ENCODE data around the gene ELF4. TPM values are rescaled to one million over a fixed set of nuclear protein-coding genes. Genes with fewer than 3 reads are reported as not detected.

Gene ELF4
- total and polyA plus RNA-seq, 2 of the 4 experiments (the other 2 are of a cell fraction) = 10.9 to 19.0 TPM

DNA sequence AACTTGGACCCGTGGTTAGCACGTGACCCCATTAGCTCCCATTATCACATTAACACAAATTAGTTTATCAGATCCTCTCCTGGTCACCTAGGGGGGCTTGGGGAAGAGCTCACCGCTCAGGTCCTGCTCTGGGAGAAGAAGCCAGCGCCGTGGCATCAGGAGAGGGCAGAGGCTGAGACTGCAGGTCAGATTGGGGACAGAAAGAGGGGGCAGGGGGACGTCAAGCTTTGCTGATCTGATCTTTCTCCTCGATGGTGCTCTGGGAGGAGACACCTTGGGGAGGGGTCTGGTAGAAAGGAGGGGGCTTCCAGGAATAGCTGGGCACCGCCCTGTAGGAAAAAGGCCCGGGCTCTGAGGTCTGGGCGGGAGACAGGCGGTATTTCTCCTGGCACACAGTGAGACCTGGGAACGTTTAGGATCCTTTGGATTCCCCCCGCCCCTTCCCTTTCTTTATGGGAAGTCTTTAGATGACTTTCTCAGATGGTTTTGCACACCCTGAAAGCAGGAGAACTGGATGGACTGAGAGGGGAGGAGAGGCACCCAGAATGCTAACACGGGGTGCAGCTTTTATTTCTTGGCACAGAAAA, 9.1 kb upstream of the ELF4 start:
- ChIA-PET POLR2A (ENCODE audit: unreplicated experiment) (no interaction called here), CTCF (interaction anchor here (1.2 to 2.5 kb wide), 2 partner anchors 9 to 40 kb away, joined by 3 to 7 read pairs; partner anchors contain the start of gene ELF4)
- Histone ChIP-seq H3K4me1 (ENCODE audit: control insufficient read depth, insufficient read depth, low read length) (peaks cover 15% of the 10 kb centered on the region), H2AK9ac (replicated peaks; ENCODE audit: low read depth, low read length, poor library complexity) (peak overlapping the region; percentile 98), H3K23ac (ENCODE audit: low read depth, low read length) (peak overlapping the region; percentile 11; the same call in 1 of the 2 replicates), H3K27me3 (ENCODE audit: control insufficient read depth, insufficient read depth, low read length) (no peaks in the 10 kb centered on the region), H2BK5ac (ENCODE audit: low read depth, low read length, poor library complexity, severe bottlenecking) (peak overlapping the region; percentile 69), H4K5ac (ENCODE audit: low read depth, low read length) (peak overlapping the region; percentile 58), H3K56ac (ENCODE audit: extremely low read depth, insufficient read depth, low read length) (peak overlapping the region; percentile 17; the same call in 1 of the 2 replicates), H3K9me3 (ENCODE audit: control insufficient read depth, insufficient read depth, low read length) (no peaks in the 10 kb centered on the region), H3K4me2 (ENCODE audit: low read depth, low read length) (peak overlapping the region; percentile 70), H4K91ac (ENCODE audit: insufficient read depth, low read depth, low read length) (peak overlapping the region; percentile 67), H2BK120ac (ENCODE audit: low read depth, low read length) (peak overlapping the region; percentile 48), H2BK20ac (ENCODE audit: low read depth, low read length) (peak overlapping the region; percentile 39), H3K4me3 (ENCODE audit: insufficient read depth, low read depth, low read length) (peak overlapping the region; percentile 36), H3K27ac (ENCODE audit: insufficient read depth, low read length) (peak overlapping the region; percentile 79), H3K79me1 (ENCODE audit: low read depth in 1 of 2, low read length in 2 of 2) (peaks cover 0 to 8% of the 10 kb centered on the region in 2 experiments; a peak in 1 of 4 replicates), H2AFZ (replicated peaks; ENCODE audit: low read length, poor library complexity) (peak overlapping the region; percentile 73), H2AK5ac (ENCODE audit: low read depth, low read length) (peak overlapping the region; percentile 75), H3K4ac (ENCODE audit: low read depth, low read length) (peak overlapping the region; percentile 49), H4K20me1 (ENCODE audit: insufficient read depth, low read length) (0 out of 2 replicates have a peak, but pooled peaks cover 4% of the 10 kb centered on the region), H2BK15ac (ENCODE audit: low read depth, low read length) (no peak overlapping the region), H3K14ac (replicated peaks; ENCODE audit: low read depth, low read length) (peak overlapping the region; percentile 62; the same call in 1 of the 2 replicates), H3K9me1 (ENCODE audit: insufficient read depth, low read length) (no peaks in the 10 kb centered on the region), H4K8ac (ENCODE audit: low read depth in 2 of 2, low read length in 2 of 2) (peak overlapping the region; percentile 23 to 58; a peak in 2 of 4 replicates), H3K18ac (ENCODE audit: low read depth, low read length) (peak overlapping the region; percentile 32; the same call in 1 of the 2 replicates), H3K9ac (ENCODE audit: low read depth, low read length) (0 out of 2 replicates have a peak overlapping the region, but pooled peaks have one; percentile 25), H3K36me3 (ENCODE audit: control insufficient read depth, insufficient read depth, low read length) (no peaks in the 10 kb centered on the region)
- in situ Hi-C loops (cut with MboI; ENCODE audit: low sequenced_read_pairs) (no loop called here), intact Hi-C loops (cut with micrococcal nuclease) (no loop called here), dilution Hi-C loops (cut with HindIII; ENCODE audit: low sequenced_read_pairs, unreplicated experiment) (no loop called here)
- no TSS peak for BruUV-seq (replicated peaks)
- TF ChIP-seq RCOR1 (IDR thresholded peaks at IDR 0.05; ENCODE audit: insufficient replicate concordance, low read length) = no peak
- TF ChIP-seq, protein P1, sequence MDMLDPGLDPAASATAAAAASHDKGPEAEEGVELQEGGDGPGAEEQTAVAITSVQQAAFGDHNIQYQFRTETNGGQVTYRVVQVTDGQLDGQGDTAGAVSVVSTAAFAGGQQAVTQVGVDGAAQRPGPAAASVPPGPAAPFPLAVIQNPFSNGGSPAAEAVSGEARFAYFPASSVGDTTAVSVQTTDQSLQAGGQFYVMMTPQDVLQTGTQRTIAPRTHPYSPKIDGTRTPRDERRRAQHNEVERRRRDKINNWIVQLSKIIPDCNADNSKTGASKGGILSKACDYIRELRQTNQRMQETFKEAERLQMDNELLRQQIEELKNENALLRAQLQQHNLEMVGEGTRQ (IDR thresholded peaks at IDR 0.05; ENCODE audit: low read depth, low read length) = peak; percentile 77
- peak; percentile 62; the same call in 1 of the 2 replicates for TF ChIP-seq BHLHE40 (IDR thresholded peaks at IDR 0.05; ENCODE audit: low read depth, low read length)
- TF ChIP-seq MAFK (IDR thresholded peaks at IDR 0.05; ENCODE audit: low read depth, low read length) = no peak
- DNase-seq = no peak
- 37% methylated on average over 3 of the region's 14 CpGs; no CpG with 5 or more reads in 1 of the 2 experiments for WGBS, 2 experiments (ENCODE audit: extremely low coverage in 2 of 2, insufficient read length in 1 of 2)
- ATAC-seq (ENCODE audit: low read depth) = no peak
